H1 (cell line): Measurements from ENCODE around the gene HIVEP3. TPM values are rescaled to one million over a fixed set of nuclear protein-coding genes. Genes with fewer than 3 reads are reported as not detected.

Source experiments
- ATF2 ChIP-seq: IDR thresholded peaks from 2 replicates; pipeline ENCODE4 v1.6.1; 2012; ENCODE audit warnings: low read length, inconsistent platforms
- BACH1 ChIP-seq: IDR thresholded peaks from 2 replicates; pipeline ENCODE4 v1.6.1; 2012; ENCODE audit warnings: low read length, improper control_type of control experiment
- CEBPB ChIP-seq: IDR thresholded peaks from 2 replicates; pipeline ENCODE4 v1.6.1; 2012; ENCODE audit warnings: low read depth, low read length
- CHD7 ChIP-seq: fragments of 300-600 bp; sonication (generic); IDR thresholded peaks from 2 replicates; pipeline ENCODE4 v1.7.1; 2012; ENCODE audit warnings: low read length, moderate library complexity, mild to moderate bottlenecking, inconsistent platforms; ENCODE audit not compliant: insufficient replicate concordance
- CREB1 ChIP-seq: IDR thresholded peaks from 2 replicates; pipeline ENCODE4 v1.6.1; 2012; ENCODE audit warnings: inconsistent platforms
- HDAC2 ChIP-seq, 2 experiments: fragments of 300-600 bp in 1 of 2; sonication (generic) in 1 of 2; IDR thresholded peaks; 2 replicates each; pipeline ENCODE4 v1.6.1; 2011 to 2012; ENCODE audit warnings: low read depth in 2 of 2, low read length in 2 of 2, mild to moderate bottlenecking in 2 of 2, moderate library complexity in 2 of 2, borderline replicate concordance in 1 of 2, inconsistent platforms in 1 of 2
- JUN ChIP-seq: IDR thresholded peaks from 2 replicates; pipeline ENCODE4 v1.6.1; 2011; ENCODE audit warnings: low read depth, mild to moderate bottlenecking, improper control_type of control experiment, low read length
- polyA plus RNA-seq, 7 experiments: library from polyadenylated mRNA; depleted of rRNA in 3 of 7; stranded (reverse) in 5 of 7; unstranded in 2 of 7; fragments of >200 nt in 5 of 7; fragments of 200-250 nt in 2 of 7; gene quantifications; 1 replicate in 5 of 7; 2 replicates in 1 of 7; 4 replicates in 1 of 7; pipeline versions ENCODE4 v1.2.1 to v1.2.3, GENCODE V29; 2011 to 2013; ENCODE audit warnings: missing spikeins in 2 of 7, mixed read lengths in 2 of 7
- total RNA-seq: library from RNA; stranded (reverse); fragmentation: NEBNext Ultra II Directional; extraction: Animal tissue kit (Norgen Biotek cat#: 25700); gene quantifications from 2 replicates; pipeline ENCODE4 v1.2.1, GENCODE V29; 2021

Gene HIVEP3
- total and polyA plus RNA-seq, 2 of the 8 experiments (the other 6 are each of a cell fraction or from before 2014, with no cell fraction given), result 0.24 to 0.69 TPM

GRCh38 chr1:41622859-41623732 lies 295.6 kb downstream of the HIVEP3 start (continued):
- TF ChIP-seq CHD7 (no peak), HDAC2 (IDR thresholded peaks at IDR 0.05; ENCODE audit: borderline replicate concordance in 1 of 2, low read depth in 2 of 2, low read length in 2 of 2) (no peak), ATF2 (no peak), BACH1 (no peak), CEBPB (no peak), CREB1 (no peak), JUN (no peak)
- TF ChIP-seq, all 59 proteins: peak for 0
